Measurements from ENCODE around the gene GJA3.
A peak's percentile ranks its signal among the peaks of the same experiment; 100 is the strongest.

Gene GJA3

GRCh38 chr13:20127562-20128458 lies 33.0 kb downstream of the GJA3 start:
- DNase-seq (ENCODE audit: low spot score): peak; percentile 21

- DNase-seq (ENCODE audit: low spot score): no peak
These were observed 33.6 kb downstream of the GJA3 start for GRCh38 chr13:20127262-20127561.

GRCh38 chr13:20126541-20127261 lies 34.2 kb downstream of the GJA3 start:
- DNase-seq (ENCODE audit: low spot score): no peak

GRCh38 chr13:20125783-20126165 lies 35.1 kb downstream of the GJA3 start:
- no peak for DNase-seq (ENCODE audit: low spot score)

GRCh38 chr13:20125129-20125782 lies 35.6 kb downstream of the GJA3 start:
- no peak for DNase-seq (ENCODE audit: low spot score)

- no peak for DNase-seq (ENCODE audit: low spot score)
These were observed 36.5 kb downstream of the GJA3 start for GRCh38 chr13:20124303-20124702.

GRCh38 chr13:20121159-20121525 lies 39.7 kb downstream of the GJA3 start:
- DNase-seq (ENCODE audit: low spot score): no peak

- DNase-seq (ENCODE audit: low spot score): no peak
These were observed 40.9 kb downstream of the GJA3 start for GRCh38 chr13:20119960-20120359.

GRCh38 chr13:20118268-20119140 lies 42.3 kb downstream of the GJA3 start:
- DNase-seq (ENCODE audit: low spot score): peak; percentile 45

- no peak for DNase-seq (ENCODE audit: low spot score)
These were observed 44.6 kb downstream of the GJA3 start for GRCh38 chr13:20116213-20116612.

- DNase-seq (ENCODE audit: low spot score): no peak
These were observed 46.7 kb downstream of the GJA3 start for GRCh38 chr13:20114066-20114610.

- DNase-seq (ENCODE audit: low spot score): no peak
These were observed 51.8 kb downstream of the GJA3 start for GRCh38 chr13:20109037-20109436.

- DNase-seq (ENCODE audit: low spot score): no peak
These were observed 54.1 kb downstream of the GJA3 start for GRCh38 chr13:20106742-20107141.

GRCh38 chr13:20105161-20105689 lies 55.6 kb downstream of the GJA3 start:
- DNase-seq (ENCODE audit: low spot score): no peak

GRCh38 chr13:20102525-20103180 lies 58.2 kb downstream of the GJA3 start:
- no peak for DNase-seq (ENCODE audit: low spot score)

GRCh38 chr13:20101467-20102316 lies 59.2 kb downstream of the GJA3 start:
- DNase-seq (ENCODE audit: low spot score): no peak

- DNase-seq (ENCODE audit: low spot score): no peak
These were observed 61.5 kb downstream of the GJA3 start for GRCh38 chr13:20099319-20099718.

GRCh38 chr13:20093951-20094350 lies 66.9 kb downstream of the GJA3 start:
- no peak for DNase-seq (ENCODE audit: low spot score)

GRCh38 chr13:20090349-20090748 lies 70.5 kb downstream of the GJA3 start:
- no peak for DNase-seq (ENCODE audit: low spot score)
